Measurements from ENCODE around the gene KLK3.

The KLK3 gene

GRCh38 chr19:50908336-50908735, 53.6 kb downstream of the KLK3 start:
- Histone ChIP-seq H4K20me1 (ENCODE audit: insufficient read depth, low read length) (no peaks in the 10 kb centered on the region), H3K4me2 (ENCODE audit: low read length) (no peak overlapping the region), H3K9me3 (ENCODE audit: insufficient read depth, low read length) (no peaks in the 10 kb centered on the region), H3K4me3 (ENCODE audit: low read length) (no peak overlapping the region), H3K27me3 (ENCODE audit: low read depth, low read length) (peaks cover 20% of the 10 kb centered on the region; the same call in 1 of the 2 replicates), H3K9ac (ENCODE audit: low read length) (no peak overlapping the region), H3K36me3 (replicated peaks; ENCODE audit: low read depth, low read length) (no peaks in the 10 kb centered on the region), H3K4me1 (ENCODE audit: low read length) (peaks cover 7% of the 10 kb centered on the region), H3K79me2 (ENCODE audit: low read length) (no peaks in the 10 kb centered on the region), H2AFZ (ENCODE audit: low read depth, low read length) (no peak overlapping the region), H3K27ac (ENCODE audit: low read length) (no peak overlapping the region)
- TF ChIP-seq CTCF (IDR thresholded peaks at IDR 0.05; ENCODE audit: low read depth, low read length) (no peak), EZH2phosphoT487 (IDR thresholded peaks at IDR 0.05; ENCODE audit: low read depth) (no peak)

GRCh38 chr19:50909240-50910070, 54.7 kb downstream of the KLK3 start:
- peaks cover 7% of the 10 kb centered on the region for H3K4me1 ChIP-seq (ENCODE audit: low read length)
- H3K9ac ChIP-seq (ENCODE audit: low read length): no peak overlapping the region
- no peaks in the 10 kb centered on the region for H3K9me3 ChIP-seq (ENCODE audit: insufficient read depth, low read length)
- peaks cover 20% of the 10 kb centered on the region; the same call in 1 of the 2 replicates for H3K27me3 ChIP-seq (ENCODE audit: low read depth, low read length)
- H3K27ac ChIP-seq (ENCODE audit: low read length): no peak overlapping the region
- H4K20me1 ChIP-seq (ENCODE audit: insufficient read depth, low read length): no peaks in the 10 kb centered on the region
- no peaks in the 10 kb centered on the region for H3K79me2 ChIP-seq (ENCODE audit: low read length)
- TF ChIP-seq EZH2phosphoT487 (IDR thresholded peaks at IDR 0.05; ENCODE audit: low read depth) (no peak), CTCF (IDR thresholded peaks at IDR 0.05; ENCODE audit: low read depth, low read length) (no peak)
- H2AFZ ChIP-seq (ENCODE audit: low read depth, low read length): no peak overlapping the region
- H3K36me3 ChIP-seq (replicated peaks; ENCODE audit: low read depth, low read length): no peaks in the 10 kb centered on the region
- H3K4me3 ChIP-seq (ENCODE audit: low read length): no peak overlapping the region
- H3K4me2 ChIP-seq (ENCODE audit: low read length): no peak overlapping the region

Measured in OCI-LY3 (cell line).